ENCODE data around the gene AJAP1. TPM values are rescaled to one million over a fixed set of nuclear protein-coding genes. Genes with fewer than 3 reads are reported as not detected.

The AJAP1 gene
- total and polyA plus RNA-seq, 2 of the 13 experiments (the other 11 are each of a cell fraction or from before 2014, with no cell fraction given) = not detected

GRCh38 chr1:4673494-4673893, 19.1 kb downstream of the AJAP1 start:
- Histone ChIP-seq H2AFZ (ENCODE audit: low read length) (no peak overlapping the region), H3K9me3 (ENCODE audit: low read length) (no peaks in the 10 kb centered on the region; the same call in 1 of the 2 replicates), H3K27ac (ENCODE audit: extremely low read length, insufficient read depth, low read length) (no peak overlapping the region), H3K4me2 (ENCODE audit: low read depth, low read length) (no peak overlapping the region), H3K36me3 (replicated peaks in 1 of 2; ENCODE audit: control insufficient read depth in 1 of 2, insufficient read depth in 2 of 2, low read length in 2 of 2) (no peaks in the 10 kb centered on the region), H3K4me1 (ENCODE audit: insufficient read depth, low read length) (peaks cover 15% of the 10 kb centered on the region; the same call in 1 of the 2 replicates), H3K9ac (ENCODE audit: insufficient read depth, low read depth, low read length) (no peak overlapping the region), H3K79me2 (ENCODE audit: insufficient read depth, low read length) (no peaks in the 10 kb centered on the region), H3K4me3 (replicated peaks in 1 of 3; ENCODE audit: insufficient read depth in 1 of 3, low read depth in 2 of 3, low read length in 3 of 3) (no peak overlapping the region), H3K27me3 (ENCODE audit: control insufficient read depth in 1 of 2, insufficient read depth in 2 of 2, low read length in 2 of 2) (peaks cover 1 to 7% of the 10 kb centered on the region in 2 experiments; a peak in 2 of 5 replicates), H4K20me1 (ENCODE audit: insufficient read depth, low read length) (no peaks in the 10 kb centered on the region)
- POLR2A ChIA-PET = no interaction called here
- BruUV-seq (replicated peaks) = no TSS peak
- WGBS (ENCODE audit: low lambda C conversion rate) = 27% methylated on average over 9 of the region's 9 CpGs
- ATAC-seq (peak; percentile 61), DNase-seq (ENCODE audit: low spot score) (no peak), FAIRE-seq (no peak)
- in situ Hi-C loops (cut with HindIII; ENCODE audit: extremely low pct_ligation_motif_present, low pct_unique_long_range_greater_than_20kb) = no loop called here
- intact Hi-C loops (cut with micrococcal nuclease; ENCODE audit: unreplicated experiment) = no loop called here
- CTCF ChIA-PET (ENCODE audit: low intra/inter-chr PET ratio, low total read pairs) = no interaction called here
- TF ChIP-seq JARID2 (CRISPR knock-in tag; IDR thresholded peaks at IDR 0.05; ENCODE audit: insufficient replicate concordance) = no peak
- TF ChIP-seq GZF1 (CRISPR knock-in tag; IDR thresholded peaks at IDR 0.05) = no peak
- TF ChIP-seq MAFG (CRISPR knock-in tag; IDR thresholded peaks at IDR 0.05) = no peak
- TF ChIP-seq ATF2 (CRISPR knock-in tag; IDR thresholded peaks at IDR 0.05) = no peak
- TF ChIP-seq ZSCAN20 (CRISPR knock-in tag; IDR thresholded peaks at IDR 0.05; ENCODE audit: borderline replicate concordance) = no peak
- no peak for TF ChIP-seq GATAD1 (CRISPR knock-in tag; IDR thresholded peaks at IDR 0.05)
- no peak for TF ChIP-seq PAX8 (CRISPR knock-in tag; IDR thresholded peaks at IDR 0.05; ENCODE audit: borderline replicate concordance)
- TF ChIP-seq RFX3 (CRISPR knock-in tag; IDR thresholded peaks at IDR 0.05) = no peak
- no peak for TF ChIP-seq SOX5 (CRISPR knock-in tag; IDR thresholded peaks at IDR 0.05; ENCODE audit: borderline replicate concordance)
- TF ChIP-seq HDAC6 (IDR thresholded peaks at IDR 0.05; ENCODE audit: low read depth, low read length) = no peak
- no peak for TF ChIP-seq REST (IDR thresholded peaks at IDR 0.05; ENCODE audit: borderline replicate concordance in 1 of 2, low read depth in 1 of 2, low read length in 2 of 2)
- TF ChIP-seq BRCA1 (CRISPR knock-in tag; IDR thresholded peaks at IDR 0.05) = no peak
- TF ChIP-seq ETS1 (CRISPR knock-in tag; IDR thresholded peaks at IDR 0.05) = no peak
